ENCODE measurements around the gene RASGRP1.

DNA sequence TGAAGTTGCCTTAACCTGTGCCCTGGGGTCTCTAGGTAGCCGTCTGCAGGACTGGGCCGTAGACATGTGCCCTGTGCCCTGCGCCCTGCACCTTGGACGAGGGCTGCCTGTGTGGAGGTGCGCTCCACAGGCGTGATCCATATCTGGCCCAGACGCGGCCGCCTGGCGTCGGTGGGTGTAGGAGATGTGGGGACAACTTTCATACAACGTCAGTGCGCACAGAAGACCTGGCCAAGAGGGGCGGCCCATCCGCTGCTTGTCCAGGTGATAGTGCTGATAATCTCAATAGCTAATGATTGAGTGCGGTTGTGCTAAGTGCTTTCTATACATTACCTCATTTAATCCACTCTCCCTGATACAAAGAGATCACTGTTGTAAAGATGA is 665 bp upstream of the RASGRP1 start:
- no peak for TF ChIP-seq SIN3A (IDR thresholded peaks at IDR 0.05; ENCODE audit: borderline replicate concordance, insufficient read depth, low read length)
- TF ChIP-seq POLR2AphosphoS5 (IDR thresholded peaks at IDR 0.05; ENCODE audit: low read depth, low read length) = no peak

Data from PFSK-1 (cell line).